ENCODE results near the gene CAMTA1.

- TF ChIP-seq POLR2A (IDR thresholded peaks at IDR 0.05; ENCODE audit: low read length) (no peak), GATA1 (IDR thresholded peaks at IDR 0.05; ENCODE audit: low read depth, low read length) (no peak)
Measured at GRCh38 chr1:7811476-7811875, 1026.2 kb downstream of the CAMTA1 start.

Data from erythroblast (primary cell).